WTC11 (cell line): Measurements from ENCODE around the gene RPS6KC1.

Source experiments
- CTCF ChIP-seq: fragments of 200-600 bp; IDR thresholded peaks from 2 replicates; pipeline ENCODE4 v1.8.0; 2022; ENCODE audit warnings: antibody characterized with exemption
- ELF4 ChIP-seq: sonication (generic); formaldehyde crosslinking; IDR thresholded peaks from 2 replicates; pipeline ENCODE4 v1.8.1; 2022; ENCODE audit warnings: low read depth, mild to moderate bottlenecking, moderate library complexity, missing genetic modification reagents
- JUN ChIP-seq: sonication (generic); formaldehyde crosslinking; IDR thresholded peaks from 2 replicates; pipeline ENCODE4 v1.8.0; 2023; ENCODE audit warnings: mild to moderate bottlenecking, missing genetic modification reagents
- NFYB ChIP-seq: sonication (generic); formaldehyde crosslinking; conservative IDR thresholded peaks from 2 replicates; pipeline ENCODE4 v1.8.0; 2022; ENCODE audit warnings: low read depth, missing genetic modification reagents
- OVOL2 ChIP-seq: fragments of 250-450 bp; sonication (Bioruptor Pico); IDR thresholded peaks from 2 replicates; pipeline ENCODE4 v1.9.0; 2021; ENCODE audit warnings: mild to moderate bottlenecking, borderline replicate concordance
- TCF7 ChIP-seq: sonication (generic); formaldehyde crosslinking; IDR thresholded peaks from 2 replicates; pipeline ENCODE4 v1.8.0; 2022; ENCODE audit warnings: mild to moderate bottlenecking, low read depth, missing genetic modification reagents, moderate library complexity

- TF ChIP-seq TCF7 (no peak), CTCF (no peak), OVOL2 (CRISPR knock-in tag) (no peak), NFYB (CRISPR knock-in tag) (no peak), ELF4 (CRISPR knock-in tag) (no peak), JUN (no peak)
Observed at GRCh38 chr1:213017447-213018273, 33.4 kb upstream of the RPS6KC1 start.
